WI38 (cell line): ENCODE data around the gene ANKH.

Experiments
- H3K4me3 ChIP-seq: 2 replicates; pipeline ENCODE4 v1.5.1; 2011; ENCODE audit warnings: low read depth, mild to moderate bottlenecking, control low read depth, low read length
- TF ChIP-seq, protein P1 (sequence below): IDR thresholded peaks from 2 replicates; pipeline ENCODE4 v1.5.1; 2012; ENCODE audit warnings: low read depth, mild to moderate bottlenecking, control low read depth, low read length

Gene ANKH

DNA sequence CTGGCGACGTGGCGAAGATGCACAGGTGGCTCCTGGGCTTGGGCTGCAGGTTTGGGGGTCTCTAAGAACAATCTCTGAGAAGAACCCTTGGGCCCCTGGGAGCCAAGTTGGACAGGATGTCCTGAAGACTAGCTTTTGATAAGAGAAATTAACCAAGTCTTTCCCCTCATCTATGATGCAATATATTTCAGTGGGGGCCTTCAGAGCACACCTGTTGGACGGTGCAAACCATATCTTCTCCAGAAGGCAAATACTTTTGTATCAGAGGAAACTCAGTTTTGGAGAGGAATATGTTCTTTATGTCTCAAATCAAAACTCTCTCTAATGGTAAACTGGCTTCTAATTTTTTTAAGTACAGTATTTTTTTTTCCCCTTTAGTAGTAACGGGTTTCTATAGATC is 178.5 kb downstream of the ANKH start:
- TF ChIP-seq, protein P1, sequence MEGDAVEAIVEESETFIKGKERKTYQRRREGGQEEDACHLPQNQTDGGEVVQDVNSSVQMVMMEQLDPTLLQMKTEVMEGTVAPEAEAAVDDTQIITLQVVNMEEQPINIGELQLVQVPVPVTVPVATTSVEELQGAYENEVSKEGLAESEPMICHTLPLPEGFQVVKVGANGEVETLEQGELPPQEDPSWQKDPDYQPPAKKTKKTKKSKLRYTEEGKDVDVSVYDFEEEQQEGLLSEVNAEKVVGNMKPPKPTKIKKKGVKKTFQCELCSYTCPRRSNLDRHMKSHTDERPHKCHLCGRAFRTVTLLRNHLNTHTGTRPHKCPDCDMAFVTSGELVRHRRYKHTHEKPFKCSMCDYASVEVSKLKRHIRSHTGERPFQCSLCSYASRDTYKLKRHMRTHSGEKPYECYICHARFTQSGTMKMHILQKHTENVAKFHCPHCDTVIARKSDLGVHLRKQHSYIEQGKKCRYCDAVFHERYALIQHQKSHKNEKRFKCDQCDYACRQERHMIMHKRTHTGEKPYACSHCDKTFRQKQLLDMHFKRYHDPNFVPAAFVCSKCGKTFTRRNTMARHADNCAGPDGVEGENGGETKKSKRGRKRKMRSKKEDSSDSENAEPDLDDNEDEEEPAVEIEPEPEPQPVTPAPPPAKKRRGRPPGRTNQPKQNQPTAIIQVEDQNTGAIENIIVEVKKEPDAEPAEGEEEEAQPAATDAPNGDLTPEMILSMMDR, result no peak
- H3K4me3 ChIP-seq, result no peak overlapping the region

DNA sequence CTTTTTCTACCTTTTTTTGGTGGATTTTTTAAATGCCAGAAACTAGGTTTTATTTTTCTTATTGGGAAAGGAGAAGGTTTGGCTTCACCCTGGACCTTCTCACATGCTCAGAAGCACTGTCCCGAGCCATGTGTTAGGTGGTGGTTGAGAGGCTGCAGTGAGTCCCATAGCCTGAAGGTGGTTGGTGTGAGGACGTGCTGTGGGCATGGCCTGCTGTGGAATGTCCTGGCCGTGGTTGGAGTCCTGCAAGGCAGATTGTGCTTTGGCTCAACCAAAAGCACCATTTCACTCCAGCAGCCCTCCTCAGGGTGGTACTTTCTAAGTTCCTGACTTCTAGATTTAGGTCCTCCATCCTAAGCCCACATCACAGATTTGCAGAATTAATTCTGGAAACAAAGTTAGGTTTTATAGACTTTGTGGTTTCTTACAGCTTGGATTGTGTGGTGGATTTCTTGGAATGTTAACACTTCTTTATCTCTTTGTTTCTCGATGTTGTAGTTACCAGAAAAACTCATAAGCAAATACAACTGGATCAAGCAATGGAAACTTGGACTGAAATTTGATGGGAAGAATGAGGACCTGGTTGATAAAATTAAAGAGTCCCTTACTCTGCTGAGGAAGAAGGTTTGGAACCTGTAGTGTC is 184.4 kb downstream of the ANKH start:
- H3K4me3 ChIP-seq, result no peak overlapping the region
- TF ChIP-seq, protein P1, result no peak

DNA sequence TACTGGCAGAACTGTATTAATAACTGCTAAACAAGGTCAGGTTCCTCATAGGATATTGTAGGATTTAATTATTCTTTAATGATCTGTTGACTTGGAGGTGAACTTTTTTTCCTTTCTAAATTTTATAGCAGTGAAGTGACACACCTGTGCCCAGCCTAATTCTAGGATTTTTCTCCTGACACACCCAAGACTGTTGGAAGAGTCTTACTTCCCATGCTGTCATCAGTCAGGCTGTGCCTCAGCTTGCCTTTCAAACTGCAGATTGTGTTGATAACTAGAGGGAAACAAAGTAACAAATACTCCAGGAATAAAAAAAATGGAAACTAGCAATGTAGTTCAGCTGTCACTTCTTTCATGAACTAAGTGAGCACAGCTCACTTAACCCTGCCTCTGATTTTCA is 185.1 kb downstream of the ANKH start:
- no peak overlapping the region for H3K4me3 ChIP-seq
- TF ChIP-seq, protein P1, result no peak

DNA sequence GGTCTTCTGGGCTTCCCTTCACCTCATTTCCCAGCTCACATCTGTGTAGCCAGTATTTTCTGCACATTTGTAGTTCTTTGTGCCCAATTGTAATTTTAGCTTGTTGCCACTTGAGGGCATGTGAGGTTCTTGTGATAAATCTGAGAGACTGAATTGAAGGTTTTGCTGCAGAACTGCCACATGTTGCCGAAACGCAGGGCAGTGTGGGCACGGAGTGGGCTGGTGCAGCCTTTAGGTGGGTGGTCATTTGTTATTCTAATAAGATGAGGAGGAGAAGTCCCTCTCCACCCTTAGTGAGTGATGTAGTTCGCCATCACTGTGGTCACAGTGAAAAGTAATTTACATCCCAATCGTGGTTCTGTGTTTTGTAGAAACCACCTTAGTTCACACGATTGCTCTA is 185.8 kb downstream of the ANKH start:
- H3K4me3 ChIP-seq, result no peak overlapping the region
- TF ChIP-seq, protein P1, result peak; percentile 61

GRCh38 chr5:14684757-14685156 is 186.8 kb downstream of the ANKH start:
- no peak overlapping the region for H3K4me3 ChIP-seq
- TF ChIP-seq, protein P1, result no peak

- no peak overlapping the region for H3K4me3 ChIP-seq
- TF ChIP-seq, protein P1, result no peak
Observed at GRCh38 chr5:14683906-14684455, 187.6 kb downstream of the ANKH start.

DNA sequence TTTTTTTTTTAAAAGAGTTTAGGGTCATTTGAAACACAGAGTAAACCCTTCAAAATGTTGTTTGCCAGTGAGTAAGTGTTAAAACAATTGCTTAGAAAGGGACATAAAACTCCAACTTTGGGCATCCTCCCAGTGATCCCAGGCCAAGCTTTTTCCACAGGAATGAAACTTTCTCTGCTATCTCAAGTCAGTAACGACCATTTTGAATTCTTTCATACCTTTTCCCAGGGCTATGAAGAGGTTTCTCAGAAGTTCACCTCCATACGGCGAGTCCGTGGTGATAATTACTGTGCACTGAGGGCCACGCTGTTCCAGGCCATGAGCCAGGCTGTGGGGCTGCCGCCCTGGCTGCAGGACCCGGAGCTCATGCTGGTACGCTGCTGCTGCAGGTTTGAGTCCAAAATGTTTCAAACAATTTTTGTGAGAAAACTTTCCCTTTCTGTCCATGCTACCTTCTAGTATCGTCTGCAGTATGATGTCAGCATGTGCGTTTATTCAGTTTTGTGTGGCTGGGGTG is 190.3 kb downstream of the ANKH start:
- no peak overlapping the region for H3K4me3 ChIP-seq
- TF ChIP-seq, protein P1, result no peak
